Activated CD4-positive, alpha-beta T cell treated with anti-CD3 and anti-CD28 coated beads, Interleukin-2, amount 50 U/mL, for 16 hours (primary cell): ENCODE data around the gene DUSP16.
"Not testable (repeated sequence)": the region's sequence is repeated elsewhere in the genome, so short reads cannot be mapped to it uniquely, and the experiment has no call there.

Experiments
- DNase-seq: peaks from one replicate; pipeline ENCODE4 v3.0.0-alpha.2; 2020

DUSP16 gene

GRCh38 chr12:12583510-12584178 lies 21.0 kb upstream of the DUSP16 start:
- DNase-seq, result no peak

- peak; percentile 93 for DNase-seq
These were observed 20.2 kb upstream of the DUSP16 start for GRCh38 chr12:12582895-12583303.

GRCh38 chr12:12582193-12582881 lies 19.7 kb upstream of the DUSP16 start:
- DNase-seq, result peak; percentile 34

GRCh38 chr12:12580716-12581115 lies 18.1 kb upstream of the DUSP16 start:
- not testable (repeated sequence) for DNase-seq

- DNase-seq, result no peak
These were observed 15.1 kb upstream of the DUSP16 start for GRCh38 chr12:12577786-12578185.

- DNase-seq, result no peak
These were observed 10.0 kb upstream of the DUSP16 start for GRCh38 chr12:12572659-12573058.

- DNase-seq, result not testable (repeated sequence)
These were observed 3.3 kb upstream of the DUSP16 start for GRCh38 chr12:12565971-12566370.

- no peak for DNase-seq
These were observed 2.2 kb upstream of the DUSP16 start for GRCh38 chr12:12564911-12565310.

- DNase-seq, result no peak
These were observed 746 bp upstream of the DUSP16 start for GRCh38 chr12:12563290-12563928.

- no peak for DNase-seq
These were observed 613 bp downstream of the DUSP16 start for GRCh38 chr12:12562016-12562483.

- DNase-seq, result peak; percentile 38
These were observed 1.2 kb downstream of the DUSP16 start for GRCh38 chr12:12561371-12562015.

- DNase-seq, result peak; percentile 85
These were observed 1.9 kb downstream of the DUSP16 start for GRCh38 chr12:12560587-12561370.

GRCh38 chr12:12559719-12560296 lies 2.9 kb downstream of the DUSP16 start:
- DNase-seq, result no peak

- DNase-seq, result no peak
These were observed 4.4 kb downstream of the DUSP16 start for GRCh38 chr12:12558291-12558690.

- DNase-seq, result no peak
These were observed 4.9 kb downstream of the DUSP16 start for GRCh38 chr12:12557733-12558132.

- no peak for DNase-seq
These were observed 7.0 kb downstream of the DUSP16 start for GRCh38 chr12:12555656-12556055.

- DNase-seq, result no peak
These were observed 9.4 kb downstream of the DUSP16 start for GRCh38 chr12:12553208-12553785.

- DNase-seq, result no peak
These were observed 11.5 kb downstream of the DUSP16 start for GRCh38 chr12:12551115-12551514.

GRCh38 chr12:12550277-12550676 lies 12.4 kb downstream of the DUSP16 start:
- DNase-seq, result no peak

- DNase-seq, result no peak
These were observed 13.2 kb downstream of the DUSP16 start for GRCh38 chr12:12549426-12549825.

- DNase-seq, result no peak
These were observed 13.9 kb downstream of the DUSP16 start for GRCh38 chr12:12548713-12549112.

GRCh38 chr12:12546314-12546772 lies 16.3 kb downstream of the DUSP16 start:
- DNase-seq, result no peak
